ENCODE results near the gene SVOP.
"Not testable (repeated sequence)": the region's sequence is repeated elsewhere in the genome, so short reads cannot be mapped to it uniquely, and the experiment has no call there.

SVOP gene

DNA sequence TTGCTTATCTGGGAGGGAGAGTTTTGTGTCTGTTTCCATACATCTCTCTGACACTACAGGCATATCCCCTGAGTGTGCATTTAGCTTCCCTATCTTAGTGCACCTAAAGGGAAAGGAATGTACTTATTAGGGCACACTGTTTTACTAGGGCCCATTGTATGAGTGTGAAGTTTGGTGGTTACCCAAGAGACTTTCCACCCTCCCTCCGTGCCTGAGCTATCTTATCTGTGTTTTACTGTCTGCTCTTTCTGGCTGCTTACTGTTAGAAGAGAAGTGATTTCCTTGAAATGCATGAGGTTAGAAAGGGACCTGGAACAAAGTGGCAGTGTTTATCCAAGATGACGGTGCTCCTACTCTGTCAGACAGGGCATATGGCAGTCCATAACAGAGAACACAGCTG is 8.5 kb upstream of the SVOP start:
- DNase-seq (ENCODE audit: low spot score) = peak; percentile 24

- DNase-seq (ENCODE audit: low spot score) = peak; percentile 5
Observed at GRCh38 chr12:109028624-109029023, 7.8 kb upstream of the SVOP start.

- peak; percentile 11 for DNase-seq (ENCODE audit: low spot score)
Observed at GRCh38 chr12:109027767-109028166, 6.9 kb upstream of the SVOP start.

GRCh38 chr12:109020146-109020795 is 597 bp downstream of the SVOP start:
- peak; percentile 5 for DNase-seq (ENCODE audit: low spot score)

DNA sequence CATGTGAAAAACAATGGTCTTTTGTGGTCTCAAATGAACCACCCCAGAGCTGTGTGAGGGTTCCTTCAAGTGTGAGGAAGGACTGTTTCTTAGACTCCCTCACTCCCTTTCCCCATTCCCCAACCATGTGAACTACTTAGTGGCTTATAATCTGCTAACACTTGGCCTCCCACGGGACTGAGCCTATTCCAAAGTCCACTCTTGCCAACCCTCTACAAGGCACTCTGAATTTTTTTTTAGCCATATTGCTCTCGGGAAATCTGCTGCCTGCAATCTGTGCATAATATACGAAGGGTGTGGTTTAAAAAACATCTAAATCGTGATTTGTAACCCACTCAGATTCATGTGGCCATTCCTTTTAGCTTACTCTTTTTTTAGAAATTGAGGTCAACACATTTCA is 2.6 kb downstream of the SVOP start:
- peak; percentile 32 for DNase-seq (ENCODE audit: low spot score)

GRCh38 chr12:109016978-109017377 is 3.9 kb downstream of the SVOP start:
- DNase-seq (ENCODE audit: low spot score) = peak; percentile 38

DNA sequence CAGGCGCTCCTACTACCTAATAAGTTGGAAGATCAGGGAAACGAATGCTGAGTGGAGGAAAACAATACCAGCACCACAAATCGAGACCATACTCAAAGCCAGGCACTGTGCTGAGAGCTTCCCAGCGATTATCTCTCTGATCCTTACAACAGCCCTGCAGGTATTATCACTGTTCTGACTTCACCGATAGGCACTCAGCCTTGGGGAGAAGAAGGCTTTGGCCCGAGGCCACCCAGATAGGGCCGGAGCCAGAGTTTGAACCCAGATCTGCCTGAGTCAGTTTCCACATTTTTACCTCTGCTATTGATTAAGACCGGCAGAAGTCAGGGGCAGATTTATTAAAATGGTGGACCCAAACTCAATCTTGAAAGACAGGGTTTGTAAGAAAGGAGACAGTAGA is 4.9 kb downstream of the SVOP start:
- peak; percentile 32 for DNase-seq (ENCODE audit: low spot score)

DNA sequence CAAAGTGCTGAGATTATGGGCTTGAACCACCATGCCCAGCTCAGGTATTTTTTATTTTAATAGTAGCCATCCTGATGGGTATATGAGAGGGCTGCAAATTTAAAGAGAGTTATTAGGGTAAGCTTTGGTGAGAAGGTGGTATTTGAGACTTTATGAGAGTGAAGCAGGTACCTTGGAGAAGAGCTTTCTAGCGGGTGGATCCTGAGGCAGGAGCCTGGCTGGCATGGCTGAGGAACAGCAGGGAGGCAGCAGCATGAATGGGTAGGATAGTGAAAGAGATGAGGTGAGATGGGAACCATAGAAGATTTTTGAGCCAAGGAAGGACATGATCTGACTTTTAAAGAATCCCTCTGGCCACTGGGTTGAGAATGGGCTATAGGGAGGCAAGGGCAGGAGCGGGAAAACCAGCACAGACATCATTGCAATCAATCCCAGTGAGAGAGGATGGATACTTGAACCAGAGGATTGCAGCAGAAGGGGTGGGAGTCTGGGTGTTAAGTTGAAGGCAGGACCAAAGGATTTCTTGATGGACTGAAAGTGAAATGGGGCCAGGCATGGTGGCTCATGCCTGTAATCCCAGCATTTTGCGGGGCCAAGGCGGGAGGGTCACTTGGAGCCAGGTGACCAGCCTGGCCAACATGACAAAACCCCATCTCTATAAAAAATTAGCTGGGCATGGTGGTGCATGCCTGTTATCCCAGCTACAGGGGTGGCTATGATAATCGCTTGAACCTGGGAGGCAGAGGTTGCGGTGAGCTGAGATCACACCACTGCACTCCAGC is 5.7 kb downstream of the SVOP start:
- peak; percentile 12 for DNase-seq (ENCODE audit: low spot score)

- DNase-seq (ENCODE audit: low spot score) = no peak
Observed at GRCh38 chr12:109010259-109010658, 10.6 kb downstream of the SVOP start.

DNA sequence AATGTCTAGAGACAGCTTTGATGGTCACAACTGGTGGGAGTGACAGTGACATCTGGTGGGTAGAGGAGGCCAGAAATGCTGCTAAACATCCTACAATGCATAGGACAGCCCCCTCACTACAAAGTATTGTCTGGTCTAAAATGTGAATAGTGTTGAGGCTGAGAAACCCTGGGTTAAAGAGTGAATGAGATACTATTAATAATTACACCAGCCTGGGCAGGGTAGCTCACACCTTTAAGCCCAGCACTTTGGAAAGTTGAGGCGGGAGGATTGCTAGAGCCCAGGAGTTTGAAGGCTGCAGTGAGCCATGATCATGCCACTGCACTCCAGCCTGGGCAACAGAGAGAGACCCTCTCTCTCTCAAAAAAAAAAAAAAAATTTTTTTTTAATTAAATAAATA is 11.1 kb downstream of the SVOP start:
- no peak for DNase-seq (ENCODE audit: low spot score)

- no peak for DNase-seq (ENCODE audit: low spot score)
Observed at GRCh38 chr12:109004017-109004416, 16.9 kb downstream of the SVOP start.

GRCh38 chr12:108996320-108996719 is 24.5 kb downstream of the SVOP start:
- no peak for DNase-seq (ENCODE audit: low spot score)

GRCh38 chr12:108995370-108995992 is 25.4 kb downstream of the SVOP start:
- no peak for DNase-seq (ENCODE audit: low spot score)

DNA sequence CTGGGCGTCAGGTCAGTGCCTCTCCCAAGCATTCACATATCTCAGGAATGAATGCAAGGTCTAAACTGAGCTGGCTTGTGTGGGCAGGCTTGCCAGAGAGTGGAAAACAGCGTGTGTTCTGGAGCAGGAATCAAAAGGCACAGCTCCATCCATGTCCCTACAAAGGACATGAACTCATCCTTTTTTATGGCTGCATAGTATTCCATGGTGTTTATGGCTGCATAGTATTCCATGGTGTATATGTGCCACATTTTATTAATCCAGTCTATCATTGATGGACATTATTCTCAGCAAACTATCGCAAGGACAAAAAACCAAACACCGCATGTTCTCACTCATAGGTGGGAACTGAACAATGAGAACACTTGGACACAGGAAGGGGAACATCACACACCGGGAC is 30.8 kb downstream of the SVOP start:
- not testable (repeated sequence) for DNase-seq (ENCODE audit: low spot score)

DNA sequence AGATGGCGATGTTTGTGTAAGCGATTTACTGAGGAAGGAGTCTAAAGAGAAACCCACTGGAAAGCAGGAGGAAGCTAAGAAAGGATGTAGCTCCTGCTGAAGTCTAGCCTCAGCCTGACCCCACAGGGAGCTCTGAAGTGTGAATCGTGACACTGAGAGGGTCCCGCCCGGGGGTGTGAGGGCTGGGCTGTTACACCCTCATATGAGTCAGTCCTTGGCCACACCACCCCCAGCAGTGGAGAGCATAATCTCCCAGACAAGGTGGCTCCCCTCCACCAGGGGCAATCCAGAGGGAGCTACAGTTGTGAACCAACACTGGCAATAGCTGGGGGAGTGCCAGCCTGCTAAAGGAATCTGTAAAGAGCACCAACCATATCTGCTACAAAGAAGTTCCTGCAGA is 31.5 kb downstream of the SVOP start:
- no peak for DNase-seq (ENCODE audit: low spot score)

DNA sequence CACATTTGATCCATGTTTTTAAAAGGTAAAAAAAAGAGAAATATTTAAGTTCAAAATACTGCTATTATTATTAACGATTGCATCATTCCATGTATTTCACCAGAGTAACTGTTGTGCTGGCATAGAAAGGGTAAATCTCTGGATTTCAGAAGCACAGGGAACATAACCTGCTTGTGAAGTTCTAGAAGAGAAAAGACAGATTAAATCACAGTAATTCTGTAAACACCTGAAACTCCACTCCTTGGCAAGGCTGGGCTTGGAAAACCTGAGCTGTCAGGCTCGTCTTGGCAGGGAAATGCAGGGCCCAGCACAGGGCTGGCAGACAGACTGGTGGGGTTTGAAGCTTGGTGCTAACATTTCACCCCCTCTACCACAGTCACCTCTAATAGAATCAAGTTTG is 35.1 kb downstream of the SVOP start:
- DNase-seq (ENCODE audit: low spot score) = no peak

GRCh38 chr12:108983227-108983626 is 37.6 kb downstream of the SVOP start:
- DNase-seq (ENCODE audit: low spot score) = no peak

DNA sequence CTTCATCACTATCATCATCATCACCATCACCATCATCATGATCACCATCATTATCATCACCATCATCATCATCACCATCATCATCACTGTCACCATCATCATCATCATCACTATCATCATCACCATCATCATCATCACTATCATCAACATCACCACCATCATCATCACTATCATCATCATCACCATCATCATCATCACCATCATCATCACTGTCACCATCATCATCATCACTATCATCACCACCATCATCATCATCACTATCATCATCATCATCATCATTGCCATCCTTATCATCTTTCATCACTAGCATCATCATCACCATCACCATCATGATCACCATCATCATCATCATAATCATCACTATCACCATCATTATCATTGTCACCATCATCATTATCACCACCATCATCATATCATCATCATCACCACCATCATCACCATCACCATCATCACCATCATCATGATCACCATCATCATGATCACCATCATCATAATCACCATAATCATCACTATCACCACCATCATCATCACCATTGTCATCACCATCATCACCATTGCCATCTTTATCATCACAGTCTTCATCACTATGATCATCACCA is 38.1 kb downstream of the SVOP start:
- DNase-seq (ENCODE audit: low spot score) = no peak

DNA sequence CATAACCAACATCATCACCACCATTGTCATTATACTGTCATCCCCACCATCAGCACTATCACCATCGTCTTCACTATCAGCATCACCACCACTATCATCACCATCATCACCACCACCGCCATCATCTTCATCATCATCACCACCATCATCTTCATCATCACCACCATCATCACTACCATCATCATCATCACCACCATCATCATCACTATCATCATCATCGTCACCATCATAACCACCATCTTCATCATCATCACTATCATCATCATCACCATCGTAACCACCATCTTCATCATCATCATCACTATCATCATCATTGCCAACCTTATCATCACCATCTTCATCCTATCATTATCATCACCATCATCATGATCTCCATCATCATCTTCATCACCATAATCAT is 39.0 kb downstream of the SVOP start:
- DNase-seq (ENCODE audit: low spot score) = no peak

GRCh38 chr12:108980831-108981618 is 39.8 kb downstream of the SVOP start:
- DNase-seq (ENCODE audit: low spot score) = no peak

DNA sequence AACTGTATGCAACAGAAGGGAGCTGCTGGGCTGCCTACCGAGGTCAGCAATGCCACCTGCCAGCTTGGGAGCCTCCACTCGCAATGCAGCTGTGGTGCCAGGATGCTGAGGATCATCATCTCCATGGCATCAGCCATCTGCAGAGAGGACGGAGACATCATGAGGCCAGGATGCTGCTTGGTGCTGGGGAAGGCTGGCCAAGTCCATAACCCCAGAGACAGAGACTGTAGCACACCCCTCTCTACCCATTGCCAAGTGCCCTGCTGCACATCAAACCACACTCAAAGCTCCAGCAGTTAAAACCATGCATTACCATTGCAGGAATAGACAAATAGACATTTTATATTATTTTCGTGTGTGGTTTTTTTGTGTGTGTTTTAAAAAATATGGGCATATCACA is 43.5 kb downstream of the SVOP start:
- no peak for DNase-seq (ENCODE audit: low spot score)

DNA sequence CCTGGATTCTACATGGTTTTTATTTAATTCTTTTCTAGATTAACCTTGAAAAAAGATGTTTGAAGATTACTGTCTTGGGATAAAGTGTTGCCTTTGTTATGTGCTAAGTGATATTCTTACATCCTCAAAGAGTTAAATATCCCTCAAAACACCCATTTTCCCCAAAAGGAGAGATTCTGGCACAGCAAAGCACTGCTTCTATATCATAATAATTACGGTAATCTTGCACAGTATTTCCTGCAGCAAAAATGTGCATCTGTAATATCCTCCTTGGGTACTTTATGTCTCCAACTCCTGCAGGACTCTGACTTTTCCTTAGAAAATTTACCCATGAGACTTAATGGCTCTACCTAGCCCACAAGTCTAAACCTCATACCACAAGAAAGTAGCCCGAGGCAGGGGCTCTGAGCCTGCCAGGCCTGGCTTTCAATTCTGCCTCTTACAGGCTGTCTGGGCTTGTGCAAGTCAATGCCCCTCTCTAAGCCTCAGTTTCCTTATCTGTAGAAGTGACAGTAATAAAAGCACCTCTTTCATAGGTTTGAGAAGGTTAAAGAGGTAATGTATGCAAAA is 45.8 kb downstream of the SVOP start:
- DNase-seq (ENCODE audit: low spot score) = no peak
